Coronary artery (tissue), 2 donors: ENCODE results near the gene OXNAD1.

Experiments
- DNase-seq: peaks from one replicate; pipeline ENCODE4 v3.0.0-alpha.2; 2017; ENCODE audit warnings: low spot score
- H3K27ac ChIP-seq, 2 donors: fragments of 200-600 bp; sonication (generic); one replicate each; pipeline ENCODE4 v1.5.1; 2016 to 2019
- H3K4me3 ChIP-seq: fragments of 200-600 bp; sonication (generic); 2 replicates; pipeline ENCODE4 v1.5.1; 2016; ENCODE audit warnings: mild to moderate bottlenecking, moderate library complexity
- TF ChIP-seq, protein P1 (sequence below): fragments of 200-600 bp; sonication (generic); IDR thresholded peaks from one replicate; pipeline ENCODE4 v1.5.1; 2019; ENCODE audit warnings: antibody characterized with exemption

The OXNAD1 gene

DNA sequence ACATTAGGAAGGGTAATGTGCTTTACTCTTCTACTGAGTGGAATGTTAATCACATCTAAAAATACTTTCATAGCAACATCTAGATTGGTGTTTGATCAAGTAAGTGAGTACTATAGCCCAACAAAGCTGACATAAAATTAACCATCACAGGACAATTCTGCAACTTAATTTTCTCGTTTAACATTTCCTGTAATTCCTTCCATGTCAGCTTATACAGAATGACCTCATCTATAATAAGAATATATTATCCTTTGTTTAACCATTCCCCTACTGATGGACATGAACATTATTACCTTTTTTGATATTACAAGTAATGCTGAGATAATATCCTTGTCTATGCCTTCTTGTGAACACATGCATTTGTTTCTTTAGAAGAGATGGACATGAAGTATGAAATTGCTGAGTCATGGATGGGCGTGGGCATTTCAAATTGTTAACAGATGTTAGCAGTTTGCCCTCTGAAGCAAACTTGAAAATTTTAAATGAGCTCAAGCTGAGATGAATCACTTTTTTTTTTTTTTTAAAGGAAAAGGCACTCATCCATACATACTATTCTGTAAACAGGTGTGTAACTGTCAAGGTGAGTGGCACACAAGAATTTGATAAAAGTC lies 85.1 kb downstream of the OXNAD1 start:
- DNase-seq = no peak
- no peak overlapping the region for H3K4me3 ChIP-seq
- TF ChIP-seq, protein P1, sequence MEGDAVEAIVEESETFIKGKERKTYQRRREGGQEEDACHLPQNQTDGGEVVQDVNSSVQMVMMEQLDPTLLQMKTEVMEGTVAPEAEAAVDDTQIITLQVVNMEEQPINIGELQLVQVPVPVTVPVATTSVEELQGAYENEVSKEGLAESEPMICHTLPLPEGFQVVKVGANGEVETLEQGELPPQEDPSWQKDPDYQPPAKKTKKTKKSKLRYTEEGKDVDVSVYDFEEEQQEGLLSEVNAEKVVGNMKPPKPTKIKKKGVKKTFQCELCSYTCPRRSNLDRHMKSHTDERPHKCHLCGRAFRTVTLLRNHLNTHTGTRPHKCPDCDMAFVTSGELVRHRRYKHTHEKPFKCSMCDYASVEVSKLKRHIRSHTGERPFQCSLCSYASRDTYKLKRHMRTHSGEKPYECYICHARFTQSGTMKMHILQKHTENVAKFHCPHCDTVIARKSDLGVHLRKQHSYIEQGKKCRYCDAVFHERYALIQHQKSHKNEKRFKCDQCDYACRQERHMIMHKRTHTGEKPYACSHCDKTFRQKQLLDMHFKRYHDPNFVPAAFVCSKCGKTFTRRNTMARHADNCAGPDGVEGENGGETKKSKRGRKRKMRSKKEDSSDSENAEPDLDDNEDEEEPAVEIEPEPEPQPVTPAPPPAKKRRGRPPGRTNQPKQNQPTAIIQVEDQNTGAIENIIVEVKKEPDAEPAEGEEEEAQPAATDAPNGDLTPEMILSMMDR = no peak
- H3K27ac ChIP-seq = no peak overlapping the region

DNA sequence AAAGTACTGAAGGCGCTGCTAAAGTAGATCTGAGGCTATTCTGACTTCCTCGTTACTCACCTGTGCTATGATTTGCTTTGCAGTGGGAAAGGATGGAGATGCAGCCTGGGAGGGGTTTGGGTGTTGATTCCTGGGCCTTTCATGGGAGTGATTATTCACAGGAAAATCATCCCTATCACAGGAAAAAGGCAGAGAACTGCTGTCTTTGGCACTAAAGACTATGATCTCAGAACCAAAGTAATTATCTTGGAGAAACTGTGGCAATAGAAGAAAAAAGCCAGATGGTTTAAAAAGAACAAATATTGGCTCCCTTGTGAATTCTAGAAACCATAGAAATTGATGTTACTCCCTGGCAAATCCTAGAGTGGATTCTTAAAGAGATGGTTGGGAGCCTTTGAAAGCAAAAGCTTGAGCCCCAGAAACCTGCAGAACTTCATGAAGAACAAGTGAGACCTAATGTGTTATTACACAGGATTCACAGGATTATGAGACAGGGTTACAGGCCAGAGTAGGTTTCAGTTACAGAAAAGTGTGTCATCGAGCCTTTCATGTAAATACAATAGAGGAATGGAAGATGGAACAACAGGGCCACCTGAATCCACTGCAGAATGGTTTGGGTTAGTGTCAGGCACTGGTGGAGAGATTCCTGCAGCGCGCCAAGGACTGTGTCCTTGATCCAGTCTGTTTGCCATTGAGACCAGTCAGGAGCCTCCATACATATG lies 85.7 kb downstream of the OXNAD1 start:
- TF ChIP-seq, protein P1 = no peak
- Histone ChIP-seq H3K4me3 (no peak overlapping the region), H3K27ac (no peak overlapping the region)

DNA sequence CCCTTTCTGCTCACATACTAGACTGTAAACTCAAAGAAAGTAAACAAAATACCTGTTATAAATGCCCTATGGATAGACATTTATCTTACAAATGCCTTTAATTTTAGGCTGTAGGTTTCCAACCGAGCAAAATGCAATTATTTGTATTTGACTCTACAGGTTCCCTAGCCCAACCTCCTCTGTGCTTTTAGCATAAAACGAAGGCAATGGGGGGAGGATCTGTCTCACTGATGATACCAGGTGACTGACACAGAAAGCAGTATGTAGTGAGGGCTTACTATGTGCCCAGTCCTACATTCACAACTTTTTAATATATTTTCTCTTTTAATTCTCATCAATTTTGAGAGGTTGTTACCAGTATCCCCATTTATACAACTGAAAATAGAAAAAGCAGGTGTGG lies 87.4 kb downstream of the OXNAD1 start:
- no peak overlapping the region for H3K27ac ChIP-seq
- TF ChIP-seq, protein P1 = no peak
- no peak overlapping the region for H3K4me3 ChIP-seq
- DNase-seq = no peak

More for the DNA sequence above, 85.7 kb downstream of the OXNAD1 start:
- no peak for DNase-seq

DNA sequence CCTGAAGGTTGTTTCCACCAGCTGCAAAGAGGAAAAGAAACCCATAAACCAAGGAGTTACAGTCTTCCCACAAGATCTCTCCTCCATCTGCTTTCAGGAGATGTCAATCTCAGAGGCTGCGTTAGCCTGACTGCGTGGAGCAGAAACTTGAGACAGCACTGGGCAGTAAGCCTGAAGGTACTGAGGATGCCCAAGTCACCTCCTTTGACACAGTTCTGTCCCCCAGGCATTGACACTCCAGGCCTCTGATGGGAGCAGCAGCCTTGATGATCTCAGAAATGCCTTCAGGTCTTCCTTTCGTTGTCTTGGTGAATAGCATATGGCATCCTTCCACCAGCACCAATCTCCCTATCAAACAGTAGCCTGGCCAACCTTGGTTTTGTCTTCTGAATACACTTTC lies 89.3 kb downstream of the OXNAD1 start:
- Histone ChIP-seq H3K27ac (no peak overlapping the region), H3K4me3 (no peak overlapping the region)
- no peak for DNase-seq
- TF ChIP-seq, protein P1 = no peak
